Stomach smooth muscle (tissue), 2 donors: ENCODE measurements around the gene PRKACB.
"Not testable (repeated sequence)": the region's sequence is repeated elsewhere in the genome, so short reads cannot be mapped to it uniquely, and the experiment has no call there.

Experiments
- H3K27ac ChIP-seq: one replicate; pipeline ENCODE4 v1.7.0; 2013; ENCODE audit warnings: mild to moderate bottlenecking, low read length, inconsistent platforms
- H3K27me3 ChIP-seq, 2 donors: one replicate each; pipeline ENCODE4 v1.7.0; 2013; ENCODE audit warnings: low read length in 2 of 2; ENCODE audit not compliant: insufficient read depth in 2 of 2, control insufficient read depth in 1 of 2
- H3K36me3 ChIP-seq, 2 donors: one replicate each; pipeline ENCODE4 v1.7.0; 2013; ENCODE audit warnings: low read length in 2 of 2; ENCODE audit not compliant: control insufficient read depth in 2 of 2, insufficient read depth in 2 of 2
- H3K4me1 ChIP-seq: one replicate; pipeline ENCODE4 v1.7.0; 2013; ENCODE audit warnings: low read length; ENCODE audit not compliant: control insufficient read depth, insufficient read depth
- H3K4me3 ChIP-seq, 2 donors: one replicate each; pipeline ENCODE4 v1.7.0; 2013; ENCODE audit warnings: low read length in 2 of 2
- H3K9ac ChIP-seq, 2 donors: one replicate each; pipeline ENCODE4 v1.7.0; 2013; ENCODE audit warnings: low read length in 2 of 2, mild to moderate bottlenecking in 1 of 2
- H3K9me3 ChIP-seq, 2 donors: one replicate each; pipeline ENCODE4 v1.7.0; 2013; ENCODE audit warnings: low read length in 2 of 2; ENCODE audit not compliant: control insufficient read depth in 2 of 2
- donor health status: healthy.
- donor health status: Pancreatic carcinoma.

Gene PRKACB

DNA sequence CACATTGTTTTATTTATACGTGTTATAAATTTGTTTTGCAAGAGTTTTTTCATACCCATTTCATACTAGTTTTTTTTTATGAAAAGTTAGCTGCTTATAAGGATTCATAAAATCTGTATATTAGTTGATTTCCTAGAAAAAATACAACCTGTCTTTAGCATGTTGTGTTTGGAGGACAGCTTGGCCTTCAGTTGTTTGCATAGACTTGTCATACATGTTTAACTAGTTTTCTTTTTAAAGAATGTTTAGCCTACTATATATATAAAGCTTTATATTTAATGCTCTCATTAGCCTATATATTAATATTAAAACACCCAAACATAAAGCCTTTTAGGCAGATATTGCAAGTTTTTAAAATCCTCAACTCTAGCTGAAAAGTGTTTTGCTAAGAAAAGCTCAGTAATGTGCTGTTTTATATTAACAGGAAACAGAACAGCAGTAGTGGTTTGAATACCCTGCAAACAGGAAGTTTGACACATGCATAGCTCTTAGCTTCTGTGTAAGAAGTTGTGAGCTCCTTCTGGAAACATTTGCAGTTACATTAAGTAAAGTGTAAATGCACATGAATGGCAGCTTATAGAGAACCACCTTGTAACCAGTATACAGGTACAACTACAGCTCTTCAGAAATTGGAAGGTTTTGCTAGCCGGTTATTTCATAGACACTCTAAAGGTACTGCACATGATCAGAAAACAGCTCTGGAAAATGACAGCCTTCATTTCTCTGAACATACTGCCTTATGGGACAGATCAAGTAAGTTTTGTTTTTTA is at the start of gene PRKACB:
TSS of gene PRKACB (plus strand) at position 476 of the 770 bp plus-strand sequence. CDS start at position 567, 91 bp downstream.
- no peak within 1 kb of the TSS for H3K9ac ChIP-seq
- no peak within 1 kb of the TSS for H3K27ac ChIP-seq
- no peaks in the 10 kb centered on the region for H3K27me3 ChIP-seq
- H3K36me3 ChIP-seq: no peaks in the 10 kb centered on the region
- H3K4me3 ChIP-seq: no peak within 1 kb of the TSS
- H3K4me1 ChIP-seq: no peaks in the 10 kb centered on the region
- no peaks in the 10 kb centered on the region for H3K9me3 ChIP-seq

DNA sequence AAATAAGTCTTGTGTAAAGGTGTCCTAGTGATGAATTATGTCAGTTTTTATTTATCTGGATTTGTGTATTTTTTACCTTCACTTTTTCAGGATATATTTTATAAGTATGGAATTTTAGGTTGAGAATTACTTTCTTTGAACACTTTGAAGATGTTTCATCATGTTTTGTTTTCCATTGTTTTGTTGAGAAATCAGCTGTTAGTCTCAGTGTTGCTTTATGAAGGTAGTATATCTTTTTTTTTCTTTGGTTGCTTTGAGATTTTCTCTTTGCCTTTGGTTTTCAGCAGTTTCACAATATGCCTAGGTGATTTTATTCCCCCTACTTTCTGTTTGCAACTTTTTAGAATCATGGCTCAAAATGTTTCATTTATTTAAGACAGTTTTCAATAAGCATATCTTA is 48.8 kb upstream of the PRKACB start:
- H3K27ac ChIP-seq: no peak overlapping the region
- no peak overlapping the region for H3K9ac ChIP-seq
- H3K4me3 ChIP-seq: no peak overlapping the region
- no peaks in the 10 kb centered on the region for H3K9me3 ChIP-seq
- no peaks in the 10 kb centered on the region for H3K36me3 ChIP-seq
- no peaks in the 10 kb centered on the region for H3K4me1 ChIP-seq
- H3K27me3 ChIP-seq: no peaks in the 10 kb centered on the region

DNA sequence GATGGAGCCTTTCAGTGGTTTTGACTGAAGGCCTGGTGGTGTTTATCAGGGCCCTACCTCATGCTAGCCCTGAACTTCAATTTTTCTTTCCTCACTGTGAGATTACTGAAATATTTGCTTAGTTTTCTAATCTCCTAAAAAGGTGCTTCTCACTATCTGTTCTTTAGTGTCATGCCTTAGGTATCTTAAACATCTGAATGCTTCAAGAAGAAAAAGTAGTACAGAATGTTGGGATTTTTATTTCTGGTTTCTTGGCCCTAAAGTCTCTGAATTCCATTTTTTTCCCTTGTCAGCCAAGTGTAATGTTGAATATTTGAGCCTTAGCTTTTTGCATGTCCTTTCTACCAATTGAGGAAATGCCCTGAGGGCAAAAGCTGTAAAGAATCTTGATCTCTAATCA is 47.9 kb upstream of the PRKACB start:
- H3K36me3 ChIP-seq: no peaks in the 10 kb centered on the region
- no peak overlapping the region for H3K4me3 ChIP-seq
- H3K27ac ChIP-seq: no peak overlapping the region
- no peaks in the 10 kb centered on the region for H3K4me1 ChIP-seq
- H3K9me3 ChIP-seq: no peaks in the 10 kb centered on the region
- H3K27me3 ChIP-seq: no peaks in the 10 kb centered on the region
- no peak overlapping the region for H3K9ac ChIP-seq

DNA sequence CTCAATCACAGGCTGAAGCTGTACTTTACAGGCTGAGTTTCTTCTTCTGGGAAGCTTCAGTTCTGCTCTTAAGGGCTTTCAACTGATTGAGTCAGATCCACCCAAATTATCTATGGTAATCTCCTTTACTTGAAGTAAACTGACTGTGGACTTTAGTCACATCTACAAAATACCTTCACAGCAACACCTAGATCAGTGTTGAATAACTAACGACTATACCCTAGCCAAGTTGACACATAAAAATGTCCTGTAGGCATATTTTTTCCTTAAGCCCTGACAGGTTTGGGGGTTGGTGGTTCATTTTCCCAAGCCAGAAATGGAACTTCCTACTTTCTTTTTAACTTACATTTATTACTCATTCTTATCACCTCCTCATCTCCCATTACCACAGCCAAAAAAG is 42.9 kb upstream of the PRKACB start:
- peaks cover 4% of the 10 kb centered on the region for H3K4me1 ChIP-seq
- H3K27me3 ChIP-seq: no peaks in the 10 kb centered on the region
- H3K4me3 ChIP-seq: no peak overlapping the region
- no peaks in the 10 kb centered on the region for H3K9me3 ChIP-seq
- H3K9ac ChIP-seq: no peak overlapping the region
- no peak overlapping the region for H3K27ac ChIP-seq
- H3K36me3 ChIP-seq: no peaks in the 10 kb centered on the region

DNA sequence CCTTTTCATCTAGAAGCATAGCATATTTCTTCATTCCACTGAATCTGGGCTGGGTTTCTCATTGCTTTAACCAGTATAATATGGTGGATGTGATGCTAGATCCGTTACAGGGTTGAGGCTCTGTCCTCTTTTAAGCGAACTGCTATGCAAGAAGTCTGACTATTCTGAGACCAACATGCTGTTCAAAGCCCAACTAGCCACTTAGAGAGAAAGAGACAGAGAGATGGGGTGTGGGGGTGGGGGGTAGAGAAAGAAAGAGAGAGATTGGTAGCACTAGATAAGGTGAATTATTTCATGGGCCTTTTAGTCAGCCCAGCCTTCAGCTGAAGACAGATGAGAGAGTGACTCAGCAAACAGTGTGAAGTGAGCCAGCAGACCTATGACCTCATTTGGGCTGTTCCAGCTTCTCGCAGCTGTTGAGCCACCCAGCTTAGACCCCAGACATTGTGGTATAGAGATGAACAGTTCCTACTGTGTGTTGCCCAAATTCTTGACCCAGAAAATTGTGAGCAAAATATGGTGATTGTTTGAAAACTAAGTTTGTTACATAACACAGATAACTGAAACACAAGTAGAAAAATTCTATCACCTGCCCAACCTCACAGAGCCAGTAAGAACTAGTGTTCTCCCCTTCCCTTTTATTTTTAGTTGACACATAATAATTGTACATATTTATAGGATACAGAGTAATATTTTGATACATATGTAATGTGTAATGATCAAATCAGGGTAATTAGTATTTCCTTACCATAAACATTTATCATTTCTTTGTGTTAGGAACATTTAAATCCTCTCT is 40.7 kb upstream of the PRKACB start:
- no peak overlapping the region for H3K27ac ChIP-seq
- no peak overlapping the region for H3K9ac ChIP-seq

DNA sequence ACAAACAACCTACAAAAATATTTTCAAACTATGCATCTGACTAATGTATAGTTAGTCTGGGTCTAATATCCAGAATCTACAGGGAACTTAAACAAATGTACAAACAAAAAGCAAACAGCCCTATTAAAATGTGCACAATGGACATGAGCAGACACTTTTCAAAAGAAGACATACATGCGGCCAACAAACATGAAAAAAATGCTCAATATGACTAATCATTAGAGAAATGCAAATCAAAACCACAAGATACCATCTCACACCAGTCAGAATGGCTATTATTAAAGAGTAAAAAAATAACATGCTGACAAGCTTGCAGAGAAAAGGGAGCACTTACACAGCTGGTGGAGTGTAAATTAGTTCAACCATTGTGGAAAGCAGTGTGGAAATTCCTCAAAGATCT is 36.5 kb upstream of the PRKACB start:
- H3K4me1 ChIP-seq, H3K27ac ChIP-seq, H3K9me3 ChIP-seq, H3K4me3 ChIP-seq, H3K27me3 ChIP-seq, H3K9ac ChIP-seq, H3K36me3 ChIP-seq: not testable (repeated sequence)

More for the DNA sequence above, 40.7 kb upstream of the PRKACB start:
- H3K4me1 ChIP-seq: peaks cover 4% of the 10 kb centered on the region
- H3K4me3 ChIP-seq: no peak overlapping the region
- peaks cover 0 to 3% of the 10 kb centered on the region in 2 donors for H3K9me3 ChIP-seq
- no peaks in the 10 kb centered on the region for H3K36me3 ChIP-seq
- no peaks in the 10 kb centered on the region for H3K27me3 ChIP-seq

DNA sequence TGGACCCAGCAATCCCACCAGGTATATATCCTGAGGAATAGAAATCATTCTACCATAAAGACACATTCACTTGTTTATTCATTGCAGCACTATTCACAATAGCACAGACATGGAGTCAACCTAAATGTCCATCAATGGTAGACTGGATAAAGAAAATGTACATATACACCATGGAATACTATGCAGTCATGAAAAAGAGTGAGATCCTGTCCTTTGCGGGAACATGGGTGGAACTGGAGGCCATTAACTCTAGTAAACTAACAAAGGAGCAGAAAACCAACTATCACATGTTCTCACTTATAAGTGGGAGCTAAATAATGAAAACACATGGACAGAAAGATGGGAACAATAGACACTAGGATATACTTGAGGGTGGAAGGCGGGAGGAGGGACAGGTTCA is 36.1 kb upstream of the PRKACB start:
- Histone ChIP-seq H3K27ac (no peak overlapping the region), H3K4me3 (no peak overlapping the region), H3K4me1 (peaks cover 4% of the 10 kb centered on the region), H3K36me3 (no peaks in the 10 kb centered on the region), H3K27me3 (no peaks in the 10 kb centered on the region), H3K9me3 (peaks cover 0 to 3% of the 10 kb centered on the region in 2 donors), H3K9ac (no peak overlapping the region)

DNA sequence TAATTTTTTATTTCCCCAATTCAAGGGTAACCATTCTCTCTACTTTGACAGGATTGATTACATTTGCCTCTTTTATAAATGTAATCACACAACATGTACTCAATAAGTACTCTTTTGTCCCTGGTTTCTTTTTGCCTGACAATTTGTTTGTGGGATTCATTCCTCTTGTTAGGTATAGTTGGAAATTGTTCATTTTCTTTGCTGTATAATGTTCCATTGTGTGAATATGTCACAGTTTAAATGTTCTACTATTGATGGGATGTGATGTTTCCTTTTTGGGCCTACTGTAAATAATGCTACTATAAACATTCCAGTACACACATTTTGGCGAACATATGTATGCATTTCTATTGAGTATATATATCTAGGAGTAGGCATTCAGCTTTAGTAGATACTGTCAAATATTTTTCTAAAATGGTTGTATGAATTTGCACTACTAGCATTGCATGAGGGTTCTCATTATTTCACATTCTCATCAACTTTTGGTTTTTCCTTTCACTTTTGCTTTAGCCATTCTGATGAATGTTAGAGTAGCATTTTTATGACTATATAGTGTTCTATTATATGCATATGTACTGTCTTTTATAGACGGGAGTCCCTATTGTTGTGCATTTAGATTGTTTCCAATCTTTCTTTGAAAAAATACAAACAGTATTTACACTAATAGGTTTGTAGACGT is 35.0 kb upstream of the PRKACB start:
- Histone ChIP-seq H3K4me3 (no peak overlapping the region), H3K9ac (no peak overlapping the region), H3K9me3 (peaks cover 0 to 3% of the 10 kb centered on the region in 2 donors), H3K27ac (no peak overlapping the region), H3K36me3 (no peaks in the 10 kb centered on the region), H3K27me3 (no peaks in the 10 kb centered on the region), H3K4me1 (no peaks in the 10 kb centered on the region)

DNA sequence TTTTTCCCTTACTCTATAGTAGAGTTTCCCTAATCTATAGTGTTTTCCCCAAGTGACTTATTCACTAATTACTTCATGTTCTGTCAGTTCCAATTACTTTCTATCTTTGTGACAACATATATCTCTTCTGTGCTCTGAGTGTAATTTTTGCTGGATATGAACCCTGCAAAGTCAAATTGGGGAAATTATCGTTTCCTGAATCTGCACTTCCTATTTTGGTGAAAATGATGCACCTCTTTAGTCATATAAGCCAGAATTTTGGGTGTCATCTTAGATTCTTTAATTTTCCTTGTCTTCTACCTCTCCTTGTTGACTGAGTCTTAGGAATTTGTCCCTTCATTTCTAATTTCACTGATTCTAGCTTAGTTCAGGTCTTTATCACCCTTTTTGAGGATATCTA is 33.4 kb upstream of the PRKACB start:
- no peaks in the 10 kb centered on the region for H3K27me3 ChIP-seq
- H3K27ac ChIP-seq: no peak overlapping the region
- H3K4me3 ChIP-seq: no peak overlapping the region
- no peak overlapping the region for H3K9ac ChIP-seq
- no peaks in the 10 kb centered on the region for H3K36me3 ChIP-seq
- H3K4me1 ChIP-seq: no peaks in the 10 kb centered on the region
- H3K9me3 ChIP-seq: peaks cover 0 to 3% of the 10 kb centered on the region in 2 donors

DNA sequence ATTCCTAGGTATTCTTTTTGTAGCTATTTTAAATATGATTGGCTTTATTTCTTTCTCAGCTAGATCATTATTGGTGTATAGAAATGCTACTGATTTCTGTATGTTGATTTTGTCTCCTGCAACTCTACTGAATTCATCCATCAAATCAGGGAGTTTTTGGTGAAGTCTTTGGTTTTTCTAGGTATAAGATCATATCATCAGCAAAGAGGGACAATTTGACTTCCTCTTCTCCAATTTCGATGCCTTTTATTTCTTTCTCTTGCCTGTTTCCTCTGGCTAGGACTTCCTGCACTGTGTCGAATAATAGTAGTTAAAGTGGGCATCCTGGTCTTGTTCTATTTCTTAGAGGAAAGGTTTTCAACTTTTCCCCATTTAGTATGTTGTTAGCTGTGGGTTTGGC is 27.5 kb upstream of the PRKACB start:
- Histone ChIP-seq H3K9me3 (no peaks in the 10 kb centered on the region), H3K27me3 (no peaks in the 10 kb centered on the region), H3K4me3 (no peak overlapping the region), H3K27ac (no peak overlapping the region), H3K4me1 (no peaks in the 10 kb centered on the region), H3K9ac (no peak overlapping the region), H3K36me3 (no peaks in the 10 kb centered on the region)
